Islet of Langerhans (tissue), 1 donor: Measurements from ENCODE around the gene NFIC.
"Not testable (repeated sequence)": the region's sequence is repeated elsewhere in the genome, so short reads cannot be mapped to it uniquely, and the experiment has no call there.

Experiments
- FAIRE-seq: peaks from one replicate; lab custom pipeline; 2011; peaks lifted over from hg19 to GRCh38; lab: Jason Lieb, UNC

NFIC gene

GRCh38 chr19:3494051-3494450 is 127.7 kb downstream of the NFIC start:
- no peak for FAIRE-seq

DNA sequence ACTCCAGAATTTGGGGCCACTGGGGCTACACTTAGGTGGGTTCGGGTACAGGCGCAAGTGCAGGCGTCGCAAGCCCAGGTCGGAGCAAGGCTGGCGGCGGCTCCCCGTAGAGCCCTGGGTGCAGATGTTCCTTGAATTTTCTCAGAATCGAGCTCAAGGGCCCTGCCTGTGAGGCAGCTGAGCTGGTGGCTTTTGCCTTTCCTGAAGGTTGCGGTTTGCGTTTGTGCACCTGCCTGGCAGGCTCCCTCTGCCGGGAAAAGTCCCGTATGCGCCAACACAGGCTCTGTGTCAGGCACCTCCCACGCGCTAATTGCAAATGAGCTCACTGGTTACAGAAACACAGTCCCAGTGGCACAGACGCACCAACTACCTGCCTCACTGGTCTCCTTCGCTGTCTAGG is 128.2 kb downstream of the NFIC start:
- FAIRE-seq = no peak

GRCh38 chr19:3496392-3497273 is 130.2 kb downstream of the NFIC start:
- no peak for FAIRE-seq

DNA sequence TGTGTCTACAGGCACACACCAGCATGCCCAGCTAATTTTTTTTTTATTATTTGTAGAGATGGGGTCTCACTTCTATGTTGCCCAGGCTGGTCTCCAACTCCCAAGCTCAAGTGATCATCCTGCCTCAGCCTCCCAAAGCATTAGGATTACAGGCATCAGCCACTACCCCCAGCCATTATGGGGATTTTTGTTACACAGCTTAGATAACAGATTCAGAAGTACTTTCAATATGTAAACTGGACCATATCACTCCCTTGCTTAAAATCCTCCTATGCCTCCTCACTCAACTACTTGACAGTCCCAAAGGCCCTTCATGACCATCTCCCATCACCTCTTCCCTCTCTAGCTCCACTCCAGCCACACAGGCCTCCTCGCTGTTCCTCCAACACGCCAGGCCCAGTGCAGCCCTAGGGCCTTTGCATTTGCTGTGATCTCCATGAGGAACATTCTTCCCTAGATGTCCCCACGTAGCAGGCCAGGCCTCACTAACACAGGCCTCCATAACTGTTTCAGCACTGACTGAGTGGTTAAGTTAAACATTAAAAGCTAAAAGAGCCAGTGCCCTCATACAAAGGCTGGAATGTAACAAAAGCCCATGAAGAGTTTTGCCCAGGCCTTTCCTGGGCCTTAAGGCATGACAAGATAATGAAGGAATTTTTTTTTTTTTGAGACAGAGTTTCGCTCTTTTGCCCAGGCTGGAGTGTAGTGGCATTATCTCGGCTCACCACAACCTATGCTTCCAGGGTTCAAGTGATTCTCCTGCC is 131.6 kb downstream of the NFIC start:
- no peak for FAIRE-seq

GRCh38 chr19:3499738-3500428 is 133.5 kb downstream of the NFIC start:
- no peak for FAIRE-seq

DNA sequence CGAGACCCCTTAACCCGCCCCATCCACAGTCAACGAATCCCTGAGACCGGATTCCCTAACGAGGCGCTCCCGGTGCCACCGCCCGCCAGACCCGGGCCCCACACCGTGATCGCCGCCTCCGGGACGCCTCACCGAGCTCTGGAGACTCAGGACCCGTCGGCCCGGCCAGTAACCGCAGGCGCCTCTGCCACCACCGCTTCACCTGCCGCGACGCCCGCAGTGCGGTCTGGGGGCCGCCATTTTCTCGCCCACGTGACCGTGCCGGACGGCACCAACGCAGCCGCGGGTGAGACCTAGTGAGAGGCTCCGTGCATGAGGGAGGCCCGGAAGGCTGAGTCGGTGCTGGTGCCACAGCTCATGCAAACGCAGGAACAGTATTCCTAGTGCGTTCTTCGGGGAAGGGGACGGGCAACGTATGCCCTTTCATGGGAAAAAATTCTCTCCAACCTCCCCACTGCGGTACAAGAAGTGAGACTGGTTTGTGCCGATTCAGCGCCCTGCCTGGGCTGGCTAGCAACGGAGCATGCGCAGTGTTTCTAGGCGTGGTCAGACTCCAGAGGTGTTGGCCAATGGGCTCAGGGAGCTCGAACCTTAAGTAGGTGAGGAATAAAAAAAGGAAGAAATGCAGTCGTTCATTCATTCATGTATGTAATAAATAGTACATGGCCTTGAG is 134.2 kb downstream of the NFIC start, which contains the start of gene DOHH:
TSS of gene DOHH (minus strand) at position 246 of the 673 bp plus-strand sequence. CDS start 3,860 bp downstream, outside the sequence.
- FAIRE-seq = peak; percentile 92

DNA sequence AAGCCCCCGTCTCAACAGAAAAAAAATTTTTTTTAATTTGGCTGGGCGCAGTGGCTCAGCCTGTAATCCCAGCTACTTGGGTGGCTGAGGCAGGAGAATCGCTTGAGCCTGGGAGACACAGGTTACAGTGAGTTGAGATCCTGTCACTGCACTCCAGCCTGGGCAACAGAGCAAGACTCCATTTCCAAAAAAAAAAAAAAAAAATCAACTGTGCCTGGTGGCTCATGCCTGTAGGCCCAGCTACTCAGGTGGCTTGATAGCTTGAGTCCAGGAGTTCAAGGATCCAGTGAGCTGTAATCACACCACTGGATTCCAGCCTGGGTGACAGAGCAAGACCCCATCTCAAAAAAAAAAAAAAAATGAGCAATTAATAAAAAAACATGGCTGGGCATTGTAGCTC is 135.4 kb downstream of the NFIC start:
- no peak for FAIRE-seq

- FAIRE-seq = no peak
Observed at GRCh38 chr19:3503036-3503572, 136.7 kb downstream of the NFIC start.

DNA sequence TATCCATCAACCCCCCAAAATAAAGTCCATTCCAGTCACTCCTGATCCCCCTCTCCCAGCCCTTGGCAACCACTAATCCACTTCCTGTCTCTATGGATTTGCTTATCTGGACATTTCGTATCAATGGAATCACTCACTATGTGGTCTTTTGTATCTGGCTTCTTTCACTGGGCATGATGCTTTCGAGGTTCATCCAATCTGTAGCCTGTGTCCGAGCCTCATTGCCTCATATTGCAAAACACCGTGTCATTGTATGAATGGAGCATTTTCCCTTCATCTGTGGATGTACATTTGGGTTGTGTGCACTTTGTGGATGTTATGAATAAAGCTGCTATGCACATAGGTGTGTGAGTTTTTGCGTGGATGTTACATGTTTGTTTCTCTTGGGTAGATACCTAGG is 138.4 kb downstream of the NFIC start:
- no peak for FAIRE-seq

DNA sequence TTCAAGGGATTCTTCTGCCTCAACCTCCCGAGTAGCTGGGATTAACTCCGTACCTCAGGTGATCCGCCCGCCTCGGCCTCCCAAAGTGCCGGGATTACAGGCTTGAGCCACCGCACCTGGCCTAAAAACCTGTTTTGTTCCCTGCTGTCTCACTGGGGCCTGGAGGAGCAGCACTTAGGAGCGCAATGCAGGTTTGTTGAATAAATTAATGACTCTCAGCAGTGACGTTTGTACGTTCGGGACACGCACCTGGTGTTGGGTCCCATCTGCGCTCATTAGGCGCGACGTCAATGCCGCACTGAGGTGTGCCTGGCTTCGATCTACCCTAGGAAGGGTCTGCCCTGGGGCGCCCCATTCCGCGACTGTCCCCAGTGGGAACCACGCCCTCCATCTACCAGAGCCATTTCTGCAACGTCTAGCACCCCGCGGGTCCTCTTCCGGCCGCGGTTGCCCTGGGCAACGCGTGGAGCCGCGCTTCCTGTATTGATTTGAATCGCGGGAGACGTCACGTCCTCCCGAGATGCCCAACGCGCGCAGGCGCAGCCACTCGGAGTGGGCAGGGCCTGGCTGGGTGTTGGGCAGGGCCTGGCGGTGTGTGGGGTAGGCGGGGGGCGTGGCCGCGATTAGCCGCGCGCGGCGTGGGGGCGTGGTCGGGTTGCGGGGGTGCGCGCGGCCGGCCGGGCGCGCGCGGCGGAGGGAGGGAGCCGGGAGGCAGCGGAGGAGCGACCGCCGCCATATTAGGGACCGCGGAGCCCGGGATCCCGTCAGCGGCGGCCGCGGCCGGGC is 139.4 kb downstream of the NFIC start, which contains the start of gene FZR1:
TSS of gene FZR1 (plus strand) at position 714 of the 786 bp plus-strand sequence. CDS start 16,679 bp downstream, outside the sequence.
- FAIRE-seq = no peak

DNA sequence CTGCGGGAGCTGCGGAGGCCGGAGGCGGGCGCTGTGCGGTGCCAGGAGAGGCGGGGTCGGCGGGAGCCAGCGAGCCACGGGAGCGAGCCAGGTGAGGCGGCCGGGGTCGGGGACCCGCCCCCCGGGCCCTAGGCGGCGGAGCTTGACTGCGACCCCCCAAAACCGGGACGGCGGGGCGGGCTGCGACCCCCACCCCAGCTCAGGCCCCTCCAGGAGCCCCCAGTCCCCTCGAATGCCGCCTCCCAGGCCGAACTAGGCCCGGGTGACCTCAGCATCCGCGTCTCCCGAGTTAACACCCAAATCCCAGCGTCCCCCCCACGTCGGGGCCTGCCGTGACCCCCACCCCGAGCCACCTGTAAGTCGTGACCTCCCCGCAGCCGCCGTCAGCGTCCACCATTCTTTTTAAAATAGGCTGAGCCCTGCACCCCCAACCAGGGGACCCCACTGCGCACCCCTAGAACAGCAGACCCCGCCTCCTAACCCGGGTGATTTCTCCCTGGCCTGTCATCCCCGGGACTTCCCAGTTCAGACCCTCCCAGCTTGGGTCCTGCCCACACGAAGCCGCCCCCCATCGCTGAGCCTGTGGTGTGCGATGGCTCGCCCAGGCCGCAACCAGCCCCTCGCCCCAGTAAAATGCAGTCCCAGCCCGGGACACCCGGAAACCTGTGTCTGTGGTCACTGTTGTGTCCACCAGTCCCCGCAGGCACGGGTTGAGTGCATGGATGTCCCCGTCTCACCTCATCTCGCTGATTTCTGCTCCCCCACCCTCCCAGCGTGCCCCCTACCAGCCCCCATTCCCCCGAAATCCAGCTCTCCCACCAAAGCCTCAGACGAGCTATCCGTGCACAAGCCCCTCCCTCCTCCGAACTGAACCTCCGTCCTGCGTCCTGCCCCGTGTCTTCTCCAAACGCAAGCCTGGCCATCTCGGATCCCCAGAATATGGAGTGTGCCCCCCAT is 140.3 kb downstream of the NFIC start:
- no peak for FAIRE-seq

- FAIRE-seq = no peak
Observed at GRCh38 chr19:3507371-3508120, 141.2 kb downstream of the NFIC start.

DNA sequence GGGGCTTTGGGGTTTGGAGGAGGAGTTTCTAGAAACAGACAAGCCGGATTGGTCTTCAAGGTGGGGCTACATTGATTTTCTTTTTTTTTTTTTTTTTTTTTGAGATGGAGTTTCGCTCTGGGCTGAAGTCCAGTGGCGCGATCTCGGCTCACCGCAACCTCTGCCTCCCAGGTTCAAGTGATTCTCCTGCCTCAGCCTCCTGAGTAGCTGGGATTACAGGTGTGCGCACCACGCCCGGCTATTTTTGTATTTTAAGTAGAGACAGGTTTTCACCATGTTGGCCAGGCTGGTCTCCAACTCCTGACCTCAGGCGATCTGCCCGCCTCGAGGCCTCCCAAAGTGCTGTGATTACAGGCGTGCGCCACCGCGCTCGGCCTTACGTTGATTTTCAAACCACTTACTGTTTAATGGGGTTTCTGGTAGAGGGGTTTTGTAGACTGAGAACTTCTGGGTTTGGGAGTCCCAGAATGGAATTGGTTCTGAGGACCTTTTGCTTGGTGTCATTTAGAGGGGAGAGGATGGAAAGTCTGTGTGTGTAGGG is 141.8 kb downstream of the NFIC start:
- FAIRE-seq = not testable (repeated sequence)

GRCh38 chr19:3508771-3509535 is 142.6 kb downstream of the NFIC start:
- no peak for FAIRE-seq

- no peak for FAIRE-seq
Observed at GRCh38 chr19:3509566-3509989, 143.2 kb downstream of the NFIC start.

GRCh38 chr19:3510727-3511126 is 144.3 kb downstream of the NFIC start:
- no peak for FAIRE-seq

DNA sequence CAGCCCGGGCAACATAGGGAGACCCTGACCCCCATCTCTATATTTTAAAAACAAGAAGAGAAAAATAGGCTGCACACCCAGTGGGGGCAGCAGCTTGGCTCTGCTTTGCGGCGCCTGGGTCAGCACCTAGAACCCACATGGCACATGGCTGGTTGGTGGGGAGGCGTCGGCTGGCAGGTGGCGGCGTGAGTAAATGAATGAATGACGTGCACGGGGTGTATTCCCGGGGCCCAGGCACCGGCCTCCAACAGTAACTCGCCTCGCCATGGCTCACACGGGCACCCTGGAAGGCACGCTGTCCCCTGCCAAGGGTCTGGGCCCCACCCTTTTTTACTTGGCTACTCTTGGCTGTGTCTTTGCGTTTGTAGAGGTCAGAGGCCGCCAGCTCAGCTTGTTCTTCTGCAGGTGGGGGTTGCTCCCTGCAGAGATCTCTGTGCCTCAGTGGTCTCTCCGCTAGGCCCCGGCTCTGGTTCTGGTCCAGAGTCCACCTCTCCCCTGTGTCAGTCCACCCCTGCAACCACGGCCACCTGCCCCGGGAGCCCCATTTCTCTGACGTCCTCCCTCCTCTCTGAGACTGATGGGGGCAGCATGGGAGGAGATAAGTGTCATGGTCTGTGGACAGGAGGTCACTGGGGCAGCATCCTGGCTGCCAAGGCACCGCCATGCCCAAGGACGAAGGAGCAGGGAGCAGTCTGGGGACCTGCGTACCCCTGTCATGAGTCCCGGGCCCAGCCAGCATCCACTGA is 145.3 kb downstream of the NFIC start:
- FAIRE-seq = no peak
